HuH-7.5 (cell line): ENCODE data around the gene CCL17.

ENCODE experiments used
- DNase-seq: peaks from one replicate; pipeline ENCODE4 v3.0.0; 2011; ENCODE audit warnings: low spot score

Gene CCL17

DNA sequence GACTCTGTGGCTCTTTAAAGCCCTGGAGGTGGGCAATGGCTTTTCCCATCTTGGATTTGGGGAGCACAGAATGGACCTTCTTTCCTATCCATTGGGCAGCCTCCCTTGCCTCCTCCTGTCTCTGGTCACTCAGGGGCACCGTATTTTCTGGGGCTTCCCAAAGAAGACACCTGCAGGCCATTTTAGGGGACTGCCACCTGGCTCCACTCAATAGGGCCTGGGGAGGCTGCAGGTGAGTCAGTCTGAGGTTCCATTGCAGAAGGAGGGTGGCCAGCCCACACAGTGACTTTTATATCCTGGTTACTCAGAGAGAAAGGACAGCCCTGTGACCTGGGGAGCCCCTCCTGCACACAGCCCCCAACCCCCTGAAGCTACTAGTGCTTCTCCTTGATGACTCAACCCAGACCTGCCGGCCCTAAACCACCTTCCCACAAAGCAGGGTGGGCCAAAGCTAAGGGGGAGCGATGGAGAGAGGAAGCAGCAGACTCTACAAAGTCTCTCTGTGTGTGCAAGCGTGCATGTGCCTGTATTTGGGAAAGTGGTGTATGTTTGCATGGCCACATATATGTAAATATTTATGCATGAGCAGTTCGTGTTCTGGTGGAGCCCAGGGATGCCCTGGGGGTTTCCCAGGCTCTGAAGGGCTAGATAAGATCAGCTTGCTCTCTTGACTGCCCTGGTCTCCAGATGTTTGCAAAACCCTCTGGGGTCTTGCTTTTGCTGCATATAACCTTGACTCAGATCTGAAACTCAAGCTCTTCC lies 27.3 kb upstream of the CCL17 start:
- DNase-seq: no peak

DNA sequence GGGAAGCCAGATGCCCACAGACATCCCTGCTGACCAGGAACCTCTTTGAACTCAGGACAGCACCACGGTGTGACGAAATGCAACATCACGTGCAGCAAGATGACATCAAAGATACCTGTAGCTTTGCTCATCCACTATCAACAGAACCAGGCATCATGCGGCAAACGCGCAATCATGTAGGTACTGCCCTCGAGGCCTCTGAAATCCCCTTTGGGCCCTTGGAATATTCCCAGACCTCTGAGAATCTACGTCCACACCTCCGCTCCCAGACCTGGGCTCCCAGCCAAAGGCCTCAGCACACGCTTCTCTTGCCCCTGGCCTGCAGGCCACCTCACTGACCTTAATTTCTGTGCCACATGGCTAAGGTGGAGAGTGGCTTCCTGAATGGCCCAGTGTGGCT lies 25.0 kb upstream of the CCL17 start:
- DNase-seq: no peak

DNA sequence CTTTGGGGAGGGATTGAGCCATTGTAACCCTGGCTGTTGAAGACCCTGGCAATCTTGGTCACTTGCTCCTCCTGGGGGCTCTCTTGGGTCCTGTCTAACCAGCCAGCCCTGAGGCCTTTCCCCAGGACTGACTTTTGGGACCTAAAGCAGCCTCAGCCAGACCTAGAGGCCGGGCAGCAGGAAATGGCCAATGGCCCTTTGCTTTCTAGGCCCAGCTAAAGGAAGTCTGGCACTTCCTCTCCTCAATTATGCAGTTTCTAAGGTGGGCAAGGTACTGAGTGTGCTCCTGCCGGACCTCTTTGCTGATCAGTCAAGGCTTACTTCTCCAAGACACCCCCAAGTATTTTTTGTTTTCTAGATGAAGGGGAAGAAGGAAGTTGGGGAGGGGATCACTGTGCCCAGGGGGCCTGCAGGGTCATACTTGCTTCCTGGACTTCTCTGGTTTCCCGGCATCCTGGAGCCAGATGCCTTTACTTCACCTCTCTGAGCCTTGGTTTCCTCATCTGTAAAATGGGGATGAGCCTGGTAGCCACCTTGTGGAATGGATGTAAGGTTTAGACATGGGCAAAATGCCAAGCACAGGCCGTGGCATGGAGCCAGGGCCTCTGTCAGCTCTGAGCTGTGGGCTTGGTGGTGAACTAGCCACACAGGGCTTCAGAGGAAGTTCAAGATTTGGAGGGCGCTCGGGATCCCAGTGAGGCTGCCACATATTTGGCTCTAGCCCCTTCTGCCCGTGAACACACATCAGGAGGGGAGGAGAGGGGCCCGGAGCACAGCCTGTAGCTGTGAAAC lies 23.7 kb upstream of the CCL17 start:
- DNase-seq: no peak

DNA sequence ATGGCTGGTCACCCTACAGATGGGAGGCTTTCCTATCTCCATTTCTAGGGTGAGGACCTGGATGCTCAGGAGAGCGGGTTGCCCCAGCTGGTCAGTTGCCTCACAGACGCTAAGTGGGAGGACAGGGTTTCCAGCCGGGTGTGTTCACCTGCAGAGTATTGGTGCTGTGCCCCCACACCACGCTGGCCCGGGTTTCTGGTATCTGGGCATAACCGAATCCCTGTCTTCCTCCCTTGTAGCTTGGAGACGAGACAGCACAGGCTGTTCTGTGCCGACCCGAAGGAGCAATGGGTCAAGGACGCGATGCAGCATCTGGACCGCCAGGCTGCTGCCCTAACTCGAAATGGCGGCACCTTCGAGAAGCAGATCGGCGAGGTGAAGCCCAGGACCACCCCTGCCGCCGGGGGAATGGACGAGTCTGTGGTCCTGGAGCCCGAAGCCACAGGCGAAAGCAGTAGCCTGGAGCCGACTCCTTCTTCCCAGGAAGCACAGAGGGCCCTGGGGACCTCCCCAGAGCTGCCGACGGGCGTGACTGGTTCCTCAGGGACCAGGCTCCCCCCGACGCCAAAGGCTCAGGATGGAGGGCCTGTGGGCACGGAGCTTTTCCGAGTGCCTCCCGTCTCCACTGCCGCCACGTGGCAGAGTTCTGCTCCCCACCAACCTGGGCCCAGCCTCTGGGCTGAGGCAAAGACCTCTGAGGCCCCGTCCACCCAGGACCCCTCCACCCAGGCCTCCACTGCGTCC lies 22.6 kb upstream of the CCL17 start:
- DNase-seq: no peak

DNA sequence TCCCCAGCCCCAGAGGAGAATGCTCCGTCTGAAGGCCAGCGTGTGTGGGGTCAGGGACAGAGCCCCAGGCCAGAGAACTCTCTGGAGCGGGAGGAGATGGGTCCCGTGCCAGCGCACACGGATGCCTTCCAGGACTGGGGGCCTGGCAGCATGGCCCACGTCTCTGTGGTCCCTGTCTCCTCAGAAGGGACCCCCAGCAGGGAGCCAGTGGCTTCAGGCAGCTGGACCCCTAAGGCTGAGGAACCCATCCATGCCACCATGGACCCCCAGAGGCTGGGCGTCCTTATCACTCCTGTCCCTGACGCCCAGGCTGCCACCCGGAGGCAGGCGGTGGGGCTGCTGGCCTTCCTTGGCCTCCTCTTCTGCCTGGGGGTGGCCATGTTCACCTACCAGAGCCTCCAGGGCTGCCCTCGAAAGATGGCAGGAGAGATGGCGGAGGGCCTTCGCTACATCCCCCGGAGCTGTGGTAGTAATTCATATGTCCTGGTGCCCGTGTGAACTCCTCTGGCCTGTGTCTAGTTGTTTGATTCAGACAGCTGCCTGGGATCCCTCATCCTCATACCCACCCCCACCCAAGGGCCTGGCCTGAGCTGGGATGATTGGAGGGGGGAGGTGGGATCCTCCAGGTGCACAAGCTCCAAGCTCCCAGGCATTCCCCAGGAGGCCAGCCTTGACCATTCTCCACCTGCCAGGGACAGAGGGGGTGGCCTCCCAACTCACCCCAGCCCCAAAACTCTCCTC lies 21.9 kb upstream of the CCL17 start:
- DNase-seq: no peak

DNA sequence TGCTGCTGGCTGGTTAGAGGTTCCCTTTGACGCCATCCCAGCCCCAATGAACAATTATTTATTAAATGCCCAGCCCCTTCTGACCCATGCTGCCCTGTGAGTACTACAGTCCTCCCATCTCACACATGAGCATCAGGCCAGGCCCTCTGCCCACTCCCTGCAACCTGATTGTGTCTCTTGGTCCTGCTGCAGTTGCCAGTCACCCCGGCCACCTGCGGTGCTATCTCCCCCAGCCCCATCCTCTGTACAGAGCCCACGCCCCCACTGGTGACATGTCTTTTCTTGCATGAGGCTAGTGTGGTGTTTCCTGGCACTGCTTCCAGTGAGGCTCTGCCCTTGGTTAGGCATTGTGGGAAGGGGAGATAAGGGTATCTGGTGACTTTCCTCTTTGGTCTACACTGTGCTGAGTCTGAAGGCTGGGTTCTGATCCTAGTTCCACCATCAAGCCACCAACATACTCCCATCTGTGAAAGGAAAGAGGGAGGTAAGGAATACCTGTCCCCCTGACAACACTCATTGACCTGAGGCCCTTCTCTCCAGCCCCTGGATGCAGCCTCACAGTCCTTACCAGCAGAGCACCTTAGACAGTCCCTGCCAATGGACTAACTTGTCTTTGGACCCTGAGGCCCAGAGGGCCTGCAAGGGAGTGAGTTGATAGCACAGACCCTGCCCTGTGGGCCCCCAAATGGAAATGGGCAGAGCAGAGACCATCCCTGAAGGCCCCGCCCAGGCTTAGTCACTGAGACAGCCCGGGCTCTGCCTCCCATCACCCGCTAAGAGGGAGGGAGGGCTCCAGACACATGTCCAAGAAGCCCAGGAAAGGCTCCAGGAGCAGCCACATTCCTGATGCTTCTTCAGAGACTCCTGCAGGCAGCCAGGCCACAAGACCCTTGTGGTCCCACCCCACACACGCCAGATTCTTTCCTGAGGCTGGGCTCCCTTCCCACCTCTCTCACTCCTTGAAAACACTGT lies 21.0 kb upstream of the CCL17 start:
- DNase-seq: no peak

DNA sequence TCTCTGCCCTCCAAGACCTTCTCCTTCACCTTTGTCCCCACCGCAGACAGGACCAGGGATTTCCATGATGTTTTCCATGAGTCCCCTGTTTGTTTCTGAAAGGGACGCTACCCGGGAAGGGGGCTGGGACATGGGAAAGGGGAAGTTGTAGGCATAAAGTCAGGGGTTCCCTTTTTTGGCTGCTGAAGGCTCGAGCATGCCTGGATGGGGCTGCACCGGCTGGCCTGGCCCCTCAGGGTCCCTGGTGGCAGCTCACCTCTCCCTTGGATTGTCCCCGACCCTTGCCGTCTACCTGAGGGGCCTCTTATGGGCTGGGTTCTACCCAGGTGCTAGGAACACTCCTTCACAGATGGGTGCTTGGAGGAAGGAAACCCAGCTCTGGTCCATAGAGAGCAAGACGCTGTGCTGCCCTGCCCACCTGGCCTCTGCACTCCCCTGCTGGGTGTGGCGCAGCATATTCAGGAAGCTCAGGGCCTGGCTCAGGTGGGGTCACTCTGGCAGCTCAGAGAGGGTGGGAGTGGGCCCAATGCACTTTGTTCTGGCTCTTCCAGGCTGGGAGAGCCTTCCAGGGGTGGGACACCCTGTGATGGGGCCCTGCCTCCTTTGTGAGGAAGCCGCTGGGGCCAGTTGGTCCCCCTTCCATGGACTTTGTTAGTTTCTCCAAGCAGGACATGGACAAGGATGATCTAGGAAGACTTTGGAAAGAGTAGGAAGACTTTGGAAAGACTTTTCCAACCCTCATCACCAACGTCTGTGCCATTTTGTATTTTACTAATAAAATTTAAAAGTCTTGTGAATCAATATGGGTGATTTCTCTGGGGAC lies 20.1 kb upstream of the CCL17 start:
- DNase-seq: no peak

DNA sequence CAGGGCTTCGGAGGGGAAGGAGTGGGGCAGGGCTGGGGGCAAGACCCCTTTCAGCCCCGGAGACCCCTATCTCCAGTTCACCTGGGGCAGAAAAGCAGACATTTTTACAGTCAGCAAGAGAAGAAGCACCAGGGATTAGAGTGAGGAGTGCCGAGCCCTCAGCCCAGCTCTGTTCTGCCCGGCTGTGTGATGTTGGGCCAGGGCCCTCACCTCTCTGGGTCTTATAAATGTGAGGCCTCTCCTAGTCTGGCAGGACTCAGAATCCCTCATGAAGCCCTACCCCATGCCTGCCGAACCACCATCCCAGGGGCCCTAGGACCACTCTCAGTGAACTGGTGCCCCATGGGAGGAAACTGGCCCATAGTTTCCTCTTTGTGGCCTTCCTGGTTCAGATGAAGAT lies 19.5 kb upstream of the CCL17 start:
- no peak for DNase-seq

DNA sequence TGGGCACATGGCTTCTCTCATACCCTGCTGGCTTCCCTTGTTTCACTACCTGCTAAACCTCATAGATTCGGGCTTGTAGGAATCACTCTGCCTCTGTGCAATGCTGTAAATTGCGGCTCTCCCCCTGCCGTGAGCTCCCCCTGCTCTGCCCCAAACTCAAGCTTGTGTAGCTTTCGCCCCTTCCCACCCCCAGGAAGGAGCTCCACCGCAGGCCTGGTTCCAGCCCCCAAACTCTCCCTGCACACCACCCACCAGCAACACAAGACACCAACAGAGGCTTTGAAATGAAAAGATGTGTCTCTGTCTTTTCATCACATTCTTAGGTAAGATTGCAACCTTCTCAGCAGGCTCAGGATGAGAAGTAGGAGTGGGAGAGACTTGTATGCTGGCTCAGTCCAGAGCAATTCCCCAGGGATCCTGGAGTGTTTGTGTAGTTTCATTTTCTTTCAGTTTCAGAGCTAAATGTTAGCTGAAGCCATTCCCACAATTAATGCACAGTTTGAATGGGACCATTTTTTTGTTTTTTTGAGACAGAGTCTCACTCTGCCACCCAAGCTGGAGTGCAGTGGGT lies 18.1 kb upstream of the CCL17 start:
- no peak for DNase-seq

DNA sequence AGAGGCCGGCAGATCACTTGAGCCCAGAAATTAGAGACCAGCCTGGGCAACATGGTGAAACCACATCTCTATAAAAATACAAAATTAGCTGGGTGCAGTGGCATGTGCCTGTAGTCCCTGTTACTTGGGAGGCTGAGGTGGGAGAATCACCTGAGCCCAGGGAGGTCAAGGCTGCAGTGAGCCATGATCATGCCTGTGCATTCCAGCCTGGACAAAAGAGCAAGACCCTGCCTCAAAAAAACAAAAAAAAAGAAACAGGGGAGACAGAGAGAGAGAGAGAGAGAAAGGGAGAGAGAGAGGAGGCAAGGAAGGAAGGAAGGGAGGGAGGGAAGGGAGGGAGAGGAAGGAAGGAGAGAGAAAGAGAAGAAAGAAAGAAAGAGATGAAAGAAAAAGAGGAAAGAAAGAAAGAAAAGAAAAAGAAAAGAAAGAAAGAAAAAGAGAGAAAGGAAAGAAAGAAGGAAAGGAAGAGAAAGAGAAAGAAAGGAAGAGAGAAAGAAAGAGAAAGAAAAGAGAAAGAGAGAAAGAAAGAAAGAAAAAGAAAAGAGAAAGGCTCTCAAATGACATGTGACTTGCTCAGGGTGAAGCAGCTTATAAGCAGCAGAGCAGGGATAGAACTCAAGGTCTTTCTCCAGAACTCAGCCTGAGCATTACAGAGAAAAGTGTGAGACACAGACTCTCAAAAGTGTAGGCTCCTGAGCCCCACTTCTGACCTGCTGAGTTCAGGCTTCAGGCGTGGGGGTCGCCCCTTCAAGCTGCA lies 16.8 kb upstream of the CCL17 start:
- no peak for DNase-seq

DNA sequence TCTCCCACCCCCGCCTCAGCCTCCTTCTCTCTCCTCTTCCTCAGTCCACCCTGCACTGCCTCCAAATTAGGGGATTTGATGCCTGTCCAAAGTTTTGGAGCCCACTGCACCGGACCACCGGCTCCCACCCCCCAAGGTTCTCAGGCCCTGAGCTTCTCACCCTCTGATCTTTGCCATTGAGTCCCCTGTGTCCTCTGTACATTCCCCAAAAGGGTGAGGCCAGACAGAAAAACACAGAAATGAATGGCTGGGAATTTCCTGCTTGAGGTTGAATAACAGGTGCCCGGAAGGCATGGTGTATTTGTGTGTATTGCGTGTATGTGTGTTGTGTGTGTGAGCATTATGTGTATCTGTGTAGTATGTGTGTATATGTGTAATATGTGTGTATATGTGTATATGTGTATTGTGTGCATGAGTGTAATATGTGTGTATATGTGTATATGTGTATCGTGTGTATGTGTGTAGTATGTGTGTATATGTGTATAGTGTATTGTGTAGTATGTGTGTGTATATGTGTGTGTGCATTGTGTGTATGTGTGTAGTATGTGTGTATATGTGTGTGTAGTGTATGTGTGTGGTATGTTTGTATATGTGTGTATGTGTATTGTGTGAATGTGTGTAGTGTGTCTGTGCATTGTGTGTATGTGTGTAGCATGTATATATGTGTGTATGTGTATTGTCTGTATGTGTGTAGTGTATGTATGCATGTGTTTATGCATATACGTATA lies 16.0 kb upstream of the CCL17 start:
- no peak for DNase-seq

DNA sequence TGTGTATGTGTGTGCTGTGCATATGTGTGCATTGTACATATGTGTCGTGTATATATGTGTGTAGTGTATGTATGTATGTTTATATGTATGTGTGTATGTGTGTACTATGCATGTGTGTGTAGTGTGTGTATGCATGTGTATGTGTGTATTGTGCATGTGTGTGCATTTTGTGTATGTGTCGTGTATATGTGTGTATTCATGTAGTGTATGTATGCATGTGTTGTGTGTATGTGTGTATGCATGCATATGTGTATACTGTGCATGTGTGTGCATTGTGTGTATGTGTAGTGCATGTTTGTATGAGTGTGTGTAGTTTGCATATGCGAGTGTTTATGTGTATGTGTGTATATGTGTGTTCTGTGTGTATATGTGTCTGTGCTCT lies 15.5 kb upstream of the CCL17 start:
- no peak for DNase-seq

DNA sequence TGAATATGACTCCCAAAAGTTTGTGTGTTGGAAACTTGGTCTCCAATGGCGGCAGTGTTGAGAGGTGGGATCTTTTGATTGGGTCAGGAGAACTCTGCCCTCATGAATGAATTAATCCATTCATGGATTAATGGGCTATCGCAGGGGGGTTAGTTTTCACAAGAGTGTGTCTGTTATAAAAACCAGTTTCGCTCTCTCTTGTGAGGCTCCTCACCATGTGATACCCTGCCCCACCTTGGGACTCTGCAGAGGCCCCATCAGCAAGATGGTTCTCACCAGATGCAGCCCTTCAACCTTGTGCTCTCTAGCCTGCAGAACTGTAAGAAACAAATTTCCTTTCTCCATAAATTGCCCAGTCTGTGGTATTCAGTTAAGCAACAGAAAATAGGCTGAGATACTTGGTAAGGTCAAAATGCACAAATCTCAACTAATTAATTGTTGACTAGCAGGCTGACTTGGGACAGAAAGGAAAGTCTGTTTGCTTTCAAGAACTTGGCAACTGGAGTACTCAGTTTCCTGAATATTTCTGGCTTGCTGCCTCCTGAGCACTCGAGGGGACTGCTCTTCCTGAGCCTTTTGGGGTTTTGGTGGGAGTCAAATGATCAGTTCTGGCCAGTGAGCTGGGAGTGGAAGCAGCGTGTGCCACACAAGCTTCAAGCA lies 13.8 kb upstream of the CCL17 start:
- no peak for DNase-seq

DNA sequence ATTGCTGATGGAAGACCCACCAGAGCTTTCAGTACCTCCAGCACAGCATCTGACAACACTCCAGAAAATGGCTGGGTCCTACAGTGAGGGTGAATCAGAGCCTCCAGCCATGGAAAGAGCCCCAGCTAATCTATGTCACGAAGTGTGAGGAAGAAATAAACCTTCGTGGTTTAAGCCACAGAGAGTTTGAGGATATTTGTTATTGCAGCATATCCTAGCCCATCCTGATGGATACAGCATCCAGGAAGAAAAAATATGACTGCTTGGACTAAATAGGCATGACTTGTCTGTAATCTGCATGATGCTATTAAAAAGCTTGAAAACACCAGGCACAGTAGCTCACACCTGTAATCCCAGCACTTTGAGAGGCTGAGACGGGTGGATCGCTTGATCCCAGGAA lies 13.3 kb upstream of the CCL17 start:
- DNase-seq: no peak

DNA sequence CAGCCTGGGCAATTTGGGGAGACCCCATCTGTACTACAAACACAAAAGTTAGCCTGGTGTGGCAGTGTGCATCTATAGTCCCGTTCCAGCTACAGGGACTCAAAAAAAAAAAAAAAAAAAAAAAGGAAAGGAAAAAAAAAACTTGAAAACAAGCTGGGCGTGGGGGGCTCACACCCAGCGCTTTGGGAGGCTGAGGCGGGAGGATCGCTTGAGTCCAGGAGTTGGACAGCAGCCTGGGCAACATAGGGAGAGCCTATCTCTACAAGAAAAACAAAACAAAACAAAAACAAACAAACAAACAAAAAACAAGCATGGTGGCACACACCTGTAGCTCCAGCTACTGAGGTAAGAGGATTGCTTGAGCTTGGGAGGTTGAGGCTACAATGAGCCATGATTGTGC lies 12.9 kb upstream of the CCL17 start:
- DNase-seq: no peak

DNA sequence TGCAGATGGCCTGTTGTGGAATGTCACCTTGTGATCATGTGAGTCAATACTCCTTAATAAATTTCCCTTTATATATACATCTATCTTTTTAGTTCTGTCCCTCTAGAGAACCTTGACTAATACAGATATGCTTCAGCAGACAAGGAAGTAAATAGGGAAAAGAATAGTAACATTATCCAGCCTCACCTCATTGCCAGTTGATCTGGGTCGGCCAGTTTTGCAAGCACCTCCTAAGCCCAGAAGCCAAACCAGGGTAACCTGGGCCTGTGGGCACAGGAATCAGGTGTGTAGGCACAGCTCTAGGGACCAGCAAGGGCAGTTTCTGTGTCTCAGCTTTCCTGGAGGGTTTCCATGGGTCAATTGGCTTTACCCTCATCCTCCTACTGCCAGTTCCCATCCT lies 11.9 kb upstream of the CCL17 start:
- no peak for DNase-seq

DNA sequence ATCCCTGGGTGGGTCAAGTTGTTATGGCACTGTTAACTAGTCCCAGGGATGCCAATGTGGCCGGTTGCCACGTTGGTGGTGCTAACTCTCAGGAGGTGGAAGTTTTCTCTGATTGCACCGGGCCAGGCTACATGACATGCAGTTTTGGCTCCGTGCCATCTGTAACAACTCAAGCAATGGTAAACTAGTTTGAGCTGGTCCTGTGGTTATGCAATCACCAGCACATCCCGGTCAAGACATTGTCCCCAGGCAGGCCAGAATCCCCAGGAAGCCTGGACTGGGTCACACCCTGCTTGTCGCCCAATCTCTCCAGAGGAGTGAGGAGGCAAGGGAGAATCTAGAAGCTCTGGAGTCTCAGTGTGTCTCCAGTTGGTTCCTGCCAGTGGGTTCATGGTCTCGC lies 10.1 kb upstream of the CCL17 start:
- no peak for DNase-seq

DNA sequence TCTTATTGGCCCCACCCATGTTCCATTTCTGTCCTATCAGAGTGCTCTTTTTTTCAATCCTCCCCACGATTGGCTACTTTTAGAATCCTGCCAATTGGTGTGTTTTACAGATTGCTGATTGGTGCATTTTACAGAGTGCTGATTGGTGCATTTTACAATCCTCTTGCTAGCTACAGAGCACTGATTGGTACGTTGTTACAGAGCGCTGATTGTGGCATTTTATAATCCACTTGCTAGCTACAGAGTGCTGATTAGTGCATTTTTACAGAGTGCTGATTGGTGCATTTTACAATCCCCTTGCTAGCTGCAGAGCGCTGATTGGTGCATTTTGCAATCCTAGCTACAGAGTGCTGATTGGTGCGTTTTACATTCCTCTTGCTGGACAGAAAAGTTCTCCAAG lies 9.5 kb upstream of the CCL17 start:
- no peak for DNase-seq
